Stimulated activated CD8-positive, alpha-beta memory T cell treated with anti-CD3 and anti-CD28 coated beads, Interleukin-4, amount 100 ng/mL, for 48 hours (primary cell): ENCODE data around the gene FOSB.

Experiments used
- DNase-seq: peaks from one replicate; pipeline ENCODE4 v3.0.0-alpha.2; 2020

Gene FOSB

GRCh38 chr19:45485305-45486077 lies 17.7 kb downstream of the FOSB start:
- peak; percentile 99 for DNase-seq

- no peak for DNase-seq
Measured at GRCh38 chr19:45488708-45489107, 20.9 kb downstream of the FOSB start.

- no peak for DNase-seq
Measured at GRCh38 chr19:45489216-45489855, 21.5 kb downstream of the FOSB start.

DNA sequence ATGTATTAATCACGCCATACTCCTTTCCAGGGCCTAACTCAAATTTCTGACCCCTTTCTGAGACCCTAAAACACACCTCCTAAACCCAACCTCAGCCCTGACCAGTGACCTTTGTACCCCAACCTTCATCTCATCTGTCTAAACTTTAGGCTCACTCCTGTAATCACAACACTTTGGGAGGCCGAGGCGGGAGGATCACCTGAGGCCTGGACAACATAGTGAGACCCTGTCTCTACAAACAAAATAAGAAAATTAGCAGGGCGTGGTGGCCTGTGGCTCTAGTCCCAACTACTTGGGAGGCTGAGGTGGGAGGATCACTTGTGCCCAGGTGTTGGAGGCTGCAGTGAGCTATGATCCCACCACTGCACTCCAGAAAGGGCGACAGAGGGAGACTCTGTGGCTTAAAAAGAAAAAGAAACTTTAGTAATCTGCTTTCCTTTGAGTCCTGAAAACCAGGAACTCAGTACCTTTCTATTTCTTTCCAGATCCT lies 24.4 kb downstream of the FOSB start:
- no peak for DNase-seq

DNA sequence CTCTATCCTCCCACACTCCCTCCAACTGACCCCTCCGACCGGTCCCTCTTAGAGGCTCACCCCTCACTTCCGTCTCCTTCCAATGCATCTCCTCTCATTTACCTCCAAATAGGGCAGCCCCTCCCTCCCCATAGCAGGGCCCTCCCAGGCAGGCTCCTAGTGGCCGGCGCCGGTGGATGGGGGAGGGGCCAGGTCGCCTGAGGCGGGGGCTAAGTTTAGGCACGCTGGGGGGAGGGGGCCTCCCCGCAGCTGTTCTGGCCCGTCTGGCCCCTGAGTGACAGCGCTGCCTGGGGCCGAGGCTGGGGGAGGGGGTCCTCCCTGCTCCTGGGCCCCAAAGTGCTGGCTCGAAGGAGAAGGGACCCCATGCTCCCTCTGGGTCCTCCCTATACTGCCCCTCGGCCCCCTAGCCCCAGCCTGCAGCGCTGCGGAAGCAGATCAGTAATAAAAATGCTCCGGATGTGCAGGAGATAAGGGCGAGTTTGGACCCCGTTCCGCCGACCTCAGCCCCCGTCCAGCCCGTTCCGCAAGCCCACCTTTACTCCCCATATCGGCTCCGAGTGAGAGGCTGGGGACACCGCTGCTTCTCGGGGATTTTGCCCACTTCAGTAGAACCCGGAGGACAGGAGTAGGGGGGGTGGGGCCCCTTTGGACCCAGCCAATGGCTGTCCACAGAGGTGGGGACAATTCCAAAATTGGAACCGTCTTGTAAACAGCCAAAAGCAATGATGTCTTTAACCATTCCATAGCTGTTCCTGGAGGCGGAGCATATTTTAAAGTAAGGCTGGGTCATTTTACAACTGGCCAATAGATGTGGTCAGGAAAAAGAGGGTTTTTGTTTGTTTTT lies 25.1 kb downstream of the FOSB start:
- no peak for DNase-seq

GRCh38 chr19:45494261-45494916 lies 26.6 kb downstream of the FOSB start:
- DNase-seq = no peak

- no peak for DNase-seq
Measured at GRCh38 chr19:45495178-45495577, 27.4 kb downstream of the FOSB start.

DNA sequence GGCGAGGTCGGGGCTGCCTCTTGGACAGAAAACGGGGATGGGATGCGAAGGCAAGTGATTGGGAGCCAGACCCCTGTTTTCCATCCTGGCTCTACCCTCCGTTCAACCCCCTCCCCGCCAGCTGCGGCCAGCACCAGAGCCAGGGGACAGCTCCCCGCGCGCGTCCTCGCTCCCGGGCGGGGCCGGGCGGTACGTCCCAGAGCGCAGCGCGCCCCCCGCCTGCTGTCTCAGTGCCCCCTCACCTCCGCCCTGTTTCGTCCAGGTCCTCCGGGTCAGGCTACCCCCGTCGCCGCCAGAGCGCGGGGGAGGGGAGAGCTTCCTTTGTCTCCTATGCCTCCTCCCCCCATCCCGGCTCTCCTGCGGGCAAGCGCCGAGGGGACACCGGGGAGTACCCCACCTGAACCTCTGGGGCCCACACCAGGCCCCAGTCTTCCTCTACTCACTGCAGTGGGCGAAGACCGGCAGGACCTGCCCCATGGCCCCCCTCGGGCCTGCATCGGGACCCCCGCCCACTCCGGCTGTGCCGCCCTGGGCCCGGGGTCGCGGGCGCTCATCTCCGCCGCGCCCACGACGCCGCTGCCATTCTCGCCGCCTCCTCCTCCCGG lies 28.7 kb downstream of the FOSB start:
- peak; percentile 62 for DNase-seq

GRCh38 chr19:45497791-45498190 lies 30.0 kb downstream of the FOSB start:
- no peak for DNase-seq

DNA sequence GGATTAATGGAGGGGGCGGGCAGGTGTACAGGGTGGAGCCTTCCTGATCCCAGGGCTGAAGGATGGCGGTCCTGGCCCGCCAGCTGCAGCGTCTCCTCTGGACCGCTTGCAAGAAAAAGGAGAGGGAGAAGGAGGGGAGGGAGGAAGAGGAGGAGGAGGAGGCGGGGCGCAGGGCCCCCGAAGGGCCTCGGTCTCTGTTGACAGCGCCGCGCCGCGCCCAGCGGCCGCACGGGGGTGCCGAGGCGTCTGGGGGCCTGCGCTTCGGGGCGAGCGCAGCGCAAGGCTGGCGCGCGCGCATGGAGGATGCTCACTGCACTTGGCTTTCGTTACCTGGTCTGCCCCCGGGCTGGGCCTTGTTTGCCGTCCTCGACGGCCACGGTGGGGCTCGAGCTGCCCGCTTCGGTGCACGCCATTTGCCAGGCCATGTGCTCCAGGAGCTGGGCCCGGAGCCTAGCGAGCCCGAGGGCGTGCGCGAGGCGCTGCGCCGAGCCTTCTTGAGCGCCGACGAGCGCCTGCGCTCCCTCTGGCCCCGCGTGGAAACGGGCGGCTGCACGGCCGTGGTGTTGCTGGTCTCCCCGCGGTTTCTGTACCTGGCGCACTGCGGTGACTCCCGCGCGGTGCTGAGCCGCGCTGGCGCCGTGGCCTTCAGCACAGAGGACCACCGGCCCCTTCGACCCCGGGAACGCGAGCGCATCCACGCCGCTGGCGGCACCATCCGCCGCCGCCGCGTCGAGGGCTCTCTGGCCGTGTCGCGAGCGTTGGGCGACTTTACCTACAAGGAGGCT lies 30.8 kb downstream of the FOSB start, which contains the start of gene PPM1N:
Gene PPM1N (plus strand): TSS at position 33 of the 785 bp plus-strand sequence. CDS start 30 bp downstream, at position 63.
- DNase-seq = peak; percentile 80

DNA sequence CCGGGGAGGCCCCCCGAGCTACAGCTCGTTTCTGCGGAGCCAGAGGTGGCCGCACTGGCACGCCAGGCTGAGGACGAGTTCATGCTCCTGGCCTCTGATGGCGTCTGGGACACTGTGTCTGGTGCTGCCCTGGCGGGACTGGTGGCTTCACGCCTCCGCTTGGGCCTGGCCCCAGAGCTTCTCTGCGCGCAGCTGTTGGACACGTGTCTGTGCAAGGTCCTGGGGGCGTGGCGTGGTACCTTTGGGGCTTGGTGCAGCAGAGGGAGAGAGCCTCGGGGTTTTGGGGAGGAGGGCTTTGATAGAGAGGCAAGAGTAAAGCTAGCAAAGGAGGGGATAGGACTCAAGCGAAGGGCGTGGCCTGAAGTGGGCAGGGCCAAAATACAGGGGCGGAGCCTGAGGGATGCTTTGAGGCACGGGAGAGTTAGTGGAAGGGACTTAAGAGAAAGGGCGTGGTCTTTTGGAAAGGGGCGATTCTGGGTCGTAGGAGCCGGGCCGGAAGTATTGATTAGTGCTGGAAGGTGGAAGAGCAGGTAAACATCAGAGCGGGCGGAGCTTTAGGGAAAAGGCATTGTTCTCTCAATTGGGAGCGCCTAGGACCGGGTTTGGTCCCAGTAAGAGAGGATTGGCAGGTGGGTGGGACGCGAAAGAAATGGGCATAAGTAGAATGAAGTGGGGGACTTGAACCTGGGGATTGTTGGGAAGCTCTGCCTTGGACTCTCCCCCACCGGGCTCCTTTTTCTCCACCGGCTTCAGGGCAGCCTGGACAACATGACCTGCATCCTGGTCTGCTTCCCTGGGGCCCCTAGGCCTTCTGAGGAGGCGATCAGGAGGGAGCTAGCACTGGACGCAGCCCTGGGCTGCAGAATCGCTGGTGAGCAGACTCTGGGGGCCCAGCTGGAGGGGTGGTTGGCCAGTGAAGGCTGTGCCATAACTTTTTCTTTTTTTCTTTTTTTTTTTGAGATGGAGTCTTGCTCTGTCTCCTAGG lies 31.7 kb downstream of the FOSB start:
- peak; percentile 88 for DNase-seq

GRCh38 chr19:45500918-45501729 lies 33.3 kb downstream of the FOSB start:
- no peak for DNase-seq

- no peak for DNase-seq
Measured at GRCh38 chr19:45501730-45502014, 33.9 kb downstream of the FOSB start.

- DNase-seq = no peak
Measured at GRCh38 chr19:45502111-45502510, 34.3 kb downstream of the FOSB start.

DNA sequence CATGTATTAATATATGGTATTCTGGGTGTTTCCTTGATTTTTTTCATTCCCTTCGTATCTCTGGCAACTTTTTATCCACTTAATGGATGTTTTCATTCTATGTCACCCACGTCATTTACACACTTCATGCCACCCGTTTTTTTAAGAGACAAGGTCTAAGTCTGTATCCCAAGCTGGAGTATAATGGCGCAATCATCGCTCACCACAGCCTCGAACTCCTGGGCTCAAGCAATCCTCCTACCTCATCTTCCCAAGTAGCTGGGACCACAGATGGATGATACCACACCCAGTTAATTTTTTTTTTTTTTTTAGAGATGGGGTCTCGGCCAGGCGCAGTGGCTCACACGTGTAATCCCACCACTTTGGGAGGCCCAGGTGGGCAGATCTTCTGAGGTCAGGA lies 36.1 kb downstream of the FOSB start:
- no peak for DNase-seq

GRCh38 chr19:45505151-45505995 lies 37.6 kb downstream of the FOSB start:
- DNase-seq = no peak

- DNase-seq = no peak
Measured at GRCh38 chr19:45505996-45506245, 38.1 kb downstream of the FOSB start.

DNA sequence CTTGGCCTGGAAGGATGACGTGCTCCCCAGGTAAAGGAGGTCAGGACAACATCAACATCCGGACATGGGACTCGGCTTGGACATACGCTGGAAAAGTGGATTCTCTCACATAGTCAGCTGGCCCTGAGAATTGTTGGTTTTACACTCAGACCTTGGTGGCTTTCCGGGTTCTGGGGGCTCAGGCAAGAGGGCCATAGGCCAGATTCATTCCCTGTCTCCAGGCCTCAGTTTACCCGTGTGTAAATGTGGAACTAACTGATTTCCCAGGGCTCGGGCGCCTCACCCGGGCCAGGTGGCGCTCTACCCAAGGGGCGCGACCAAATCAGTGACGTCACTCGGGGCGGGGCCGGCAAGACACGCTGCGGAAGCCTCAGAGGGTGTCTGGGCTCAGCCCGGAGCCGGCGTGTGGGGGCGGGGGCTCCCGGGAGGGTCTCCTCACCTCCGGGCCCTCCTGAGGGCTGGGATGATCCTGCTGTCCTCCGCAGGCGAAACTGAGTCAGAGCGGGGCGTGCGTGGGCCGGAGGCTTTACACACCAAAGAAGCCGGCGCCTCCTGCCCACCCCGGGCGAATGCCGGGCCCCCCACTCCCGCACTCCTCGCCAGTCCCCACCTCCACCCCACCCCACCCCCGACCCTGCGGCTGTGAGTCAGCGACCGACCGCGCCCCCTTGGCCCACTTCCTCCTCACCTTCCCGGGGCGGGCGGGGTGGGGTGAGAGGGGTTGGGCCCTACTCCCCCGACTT lies 38.6 kb downstream of the FOSB start:
- peak; percentile 100 for DNase-seq
